ENCODE measurements around the gene TBX5. TPM values are rescaled to one million over a fixed set of nuclear protein-coding genes. Genes with fewer than 3 reads are reported as not detected.

The TBX5 gene
- not detected in 2 replicates for total RNA-seq (2014; rRNA removed; shearing (Covaris generic))

DNA sequence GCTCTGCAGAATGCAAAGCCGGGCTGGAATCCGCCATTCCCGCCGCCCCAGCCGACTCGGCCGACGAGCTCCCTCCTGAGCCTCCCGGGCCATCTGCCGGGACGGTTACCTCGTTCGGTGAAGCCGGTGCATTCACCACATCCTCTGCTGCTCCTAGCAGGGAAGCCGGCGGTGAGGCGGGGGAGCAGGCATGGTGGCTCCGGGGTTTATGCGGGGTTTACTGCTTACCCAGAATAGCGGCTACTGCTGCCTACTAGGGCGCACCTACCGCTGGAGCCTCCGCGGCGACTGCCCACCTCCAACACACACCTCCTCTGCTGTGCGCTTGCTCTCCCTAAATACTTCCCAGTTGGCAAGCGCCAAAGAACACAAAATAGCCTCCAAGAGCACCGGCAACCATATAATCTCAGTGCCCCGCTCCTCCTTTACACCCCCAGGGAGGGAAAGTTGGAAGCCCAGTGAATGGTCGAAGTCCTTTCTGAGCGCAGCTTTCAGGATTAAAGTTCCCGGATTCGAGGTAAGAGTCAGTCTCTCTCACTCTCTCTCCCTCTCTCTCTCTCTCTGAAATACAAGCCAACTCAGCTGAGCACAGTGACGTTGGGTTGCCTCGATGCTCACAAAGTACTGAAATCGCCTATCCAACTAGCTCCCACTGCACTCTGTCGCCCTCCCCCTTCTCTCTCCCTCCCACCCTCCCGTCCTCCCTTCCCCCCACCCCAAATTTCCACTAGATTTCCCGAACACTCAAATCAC lies at the start of gene TBX5:
TBX5 (minus strand) TSS at position 626 of the 753 bp plus-strand sequence. CDS start 2,246 bp downstream, outside the sequence.
- in situ Hi-C loops (cut with HindIII; ENCODE audit: low sequenced_read_pairs), result no loop called here
- no peak for DNase-seq (ENCODE audit: low spot score)

DNA sequence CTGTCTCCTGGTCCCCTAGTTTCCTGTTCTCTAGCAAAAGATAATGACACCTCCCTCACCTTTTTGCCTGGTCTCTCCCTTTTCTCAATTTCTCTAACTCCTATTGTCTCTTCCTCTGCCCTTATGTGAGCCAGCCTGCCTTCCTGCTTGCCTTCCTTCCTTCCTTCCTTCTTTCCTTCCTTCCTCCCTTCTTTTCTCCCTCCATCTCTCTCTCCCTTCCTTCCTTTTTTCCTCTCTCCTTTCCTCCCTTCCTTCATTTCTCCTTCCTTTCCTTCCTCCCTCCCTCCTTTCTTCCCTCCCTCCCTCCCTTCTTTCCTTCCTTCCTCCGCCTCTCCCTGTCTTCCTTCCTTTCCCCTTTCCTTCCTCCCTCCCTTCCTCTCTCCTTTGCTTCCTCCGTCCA lies 45.7 kb upstream of the TBX5 start:
- in situ Hi-C loops (cut with HindIII; ENCODE audit: low sequenced_read_pairs), result no loop called here
- no peak for DNase-seq (ENCODE audit: low spot score)

DNA sequence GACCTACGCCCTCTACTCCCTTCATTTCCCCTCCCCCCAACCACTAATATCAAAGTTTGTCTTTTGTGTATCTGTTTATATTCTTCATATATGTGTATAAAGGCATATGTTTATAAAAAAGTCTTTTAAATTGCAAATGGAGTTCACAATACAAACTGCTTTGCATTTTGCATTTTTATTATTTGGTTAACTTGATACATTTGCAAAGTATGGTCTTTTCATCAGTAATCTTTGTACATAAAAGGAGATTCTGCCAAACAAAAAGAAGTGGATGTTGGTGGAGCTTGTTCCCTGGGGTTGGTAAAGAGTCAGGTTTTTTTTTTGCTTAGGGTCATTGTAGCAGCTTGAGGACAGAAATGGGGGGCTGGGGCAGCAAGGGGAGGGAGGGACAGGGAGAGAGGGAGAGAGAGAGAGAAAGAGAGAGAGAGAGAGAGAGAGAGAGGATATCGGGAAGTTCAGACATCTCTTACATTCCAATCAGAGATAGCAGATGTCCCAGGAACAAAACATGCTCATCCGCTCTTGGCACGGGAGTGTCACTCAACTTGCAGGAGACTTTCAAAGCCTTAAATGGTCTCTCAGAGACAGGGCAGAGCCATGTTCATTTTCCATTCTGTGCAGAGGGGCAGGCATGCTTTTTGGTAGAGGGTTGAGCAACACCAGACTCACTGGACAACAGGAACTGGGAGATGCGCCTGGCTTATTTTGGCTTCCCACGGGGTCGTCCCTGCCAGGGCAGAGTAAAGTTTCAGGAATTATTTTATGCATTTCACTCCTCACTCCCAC lies 44.8 kb upstream of the TBX5 start:
- DNase-seq (ENCODE audit: low spot score), result no peak
- in situ Hi-C loops (cut with HindIII; ENCODE audit: low sequenced_read_pairs), result no loop called here

DNA sequence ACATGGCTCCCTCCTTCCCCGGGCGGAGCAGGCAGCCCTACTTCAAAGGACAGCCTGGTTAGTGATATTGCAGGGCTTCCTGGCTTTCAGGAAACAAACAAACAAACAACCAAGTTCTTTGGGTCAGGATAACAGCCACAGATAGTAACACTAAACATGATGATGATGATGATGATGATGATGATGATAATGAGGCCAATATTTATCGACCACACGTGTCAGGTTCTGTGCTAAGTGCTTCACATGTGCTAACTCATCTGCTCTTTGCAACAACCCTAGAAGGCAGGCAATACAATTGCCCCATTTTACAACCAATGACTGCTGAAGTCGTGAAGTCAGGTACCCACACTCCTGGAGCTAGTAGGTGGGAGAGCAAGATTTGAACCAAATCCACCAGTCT lies 44.1 kb upstream of the TBX5 start:
- in situ Hi-C loops (cut with HindIII; ENCODE audit: low sequenced_read_pairs), result no loop called here

DNA sequence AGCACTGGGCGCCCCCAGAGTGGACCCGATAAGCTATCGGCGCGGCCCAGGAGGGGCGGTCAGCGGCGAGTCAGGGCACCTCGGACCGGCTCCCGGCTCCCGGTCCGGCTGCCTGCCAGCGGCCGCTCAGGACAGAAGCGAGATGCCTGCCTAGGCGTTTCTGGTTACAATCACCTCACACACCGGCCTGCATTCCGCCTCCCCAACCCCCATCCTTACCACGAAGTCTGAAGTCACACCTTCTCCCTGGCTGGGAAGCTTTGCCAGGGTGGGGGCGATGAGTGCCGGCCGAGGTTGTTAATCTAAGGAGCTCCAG lies 42.6 kb upstream of the TBX5 start:
- in situ Hi-C loops (cut with HindIII; ENCODE audit: low sequenced_read_pairs), result no loop called here
- DNase-seq (ENCODE audit: low spot score), result no peak

More for the DNA sequence above, 44.1 kb upstream of the TBX5 start:
- no peak for DNase-seq (ENCODE audit: low spot score)

DNA sequence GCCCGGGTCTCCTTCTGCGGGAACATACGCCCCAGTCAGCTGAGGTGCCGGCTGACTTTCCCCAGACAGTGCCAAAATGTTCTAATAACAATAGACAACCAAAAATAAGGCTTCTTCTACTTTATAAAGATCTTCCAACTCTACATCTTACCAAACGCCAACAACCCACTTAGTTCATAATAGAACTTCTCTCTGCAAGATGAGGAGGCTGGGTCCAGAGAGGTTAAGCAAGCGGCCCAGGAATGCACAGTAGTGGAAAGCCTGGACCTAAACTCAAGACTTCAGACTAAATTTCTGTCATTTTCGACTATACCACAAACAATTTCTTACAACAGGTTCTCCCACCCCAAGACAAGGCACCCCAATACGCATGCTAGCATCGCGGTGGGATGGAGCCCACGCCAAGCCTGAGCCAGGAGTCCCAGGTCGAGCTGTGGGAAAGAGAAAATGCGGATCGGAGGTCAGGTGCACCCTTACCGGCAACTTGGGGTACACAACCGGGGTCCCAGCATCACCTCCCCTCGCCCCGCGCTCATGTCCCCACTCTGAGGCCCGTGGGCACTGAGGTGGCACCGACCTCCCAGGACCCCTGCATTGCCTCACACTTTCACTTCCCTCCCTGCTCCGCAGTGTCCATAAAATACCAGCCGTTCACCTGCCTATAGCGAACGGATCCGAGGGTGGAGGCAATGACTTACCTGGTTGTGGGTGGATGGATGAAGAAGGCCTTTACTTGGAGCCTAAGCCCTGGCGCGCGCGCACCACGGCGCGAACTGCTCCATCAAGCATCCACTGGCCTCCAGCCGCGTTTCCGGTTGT lies 42.1 kb upstream of the TBX5 start:
- DNase-seq (ENCODE audit: low spot score), result no peak
- in situ Hi-C loops (cut with HindIII; ENCODE audit: low sequenced_read_pairs), result no loop called here

DNA sequence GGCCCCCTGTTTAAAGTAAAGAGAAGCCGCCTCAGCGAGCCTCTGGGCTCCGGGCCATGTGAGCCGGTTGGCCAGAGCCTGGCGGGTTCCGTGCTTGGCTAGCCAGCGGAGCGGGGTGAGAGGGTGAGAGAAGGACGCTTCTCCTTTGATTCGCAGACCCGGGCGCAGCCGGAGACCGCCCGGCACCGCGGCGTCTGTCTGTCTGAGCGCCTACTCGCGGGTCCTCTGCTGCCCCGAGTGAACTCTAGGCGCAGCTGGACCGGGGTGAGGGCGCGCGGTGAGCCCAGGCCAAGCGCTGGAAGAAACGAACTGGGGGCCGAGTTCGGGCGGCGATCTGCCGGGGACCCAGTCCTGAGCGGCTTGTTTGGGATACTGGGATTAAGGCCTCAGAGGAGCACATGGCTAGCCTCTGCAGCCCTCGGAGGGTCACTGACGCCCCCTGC lies 41.4 kb upstream of the TBX5 start:
- no peak for DNase-seq (ENCODE audit: low spot score)

DNA sequence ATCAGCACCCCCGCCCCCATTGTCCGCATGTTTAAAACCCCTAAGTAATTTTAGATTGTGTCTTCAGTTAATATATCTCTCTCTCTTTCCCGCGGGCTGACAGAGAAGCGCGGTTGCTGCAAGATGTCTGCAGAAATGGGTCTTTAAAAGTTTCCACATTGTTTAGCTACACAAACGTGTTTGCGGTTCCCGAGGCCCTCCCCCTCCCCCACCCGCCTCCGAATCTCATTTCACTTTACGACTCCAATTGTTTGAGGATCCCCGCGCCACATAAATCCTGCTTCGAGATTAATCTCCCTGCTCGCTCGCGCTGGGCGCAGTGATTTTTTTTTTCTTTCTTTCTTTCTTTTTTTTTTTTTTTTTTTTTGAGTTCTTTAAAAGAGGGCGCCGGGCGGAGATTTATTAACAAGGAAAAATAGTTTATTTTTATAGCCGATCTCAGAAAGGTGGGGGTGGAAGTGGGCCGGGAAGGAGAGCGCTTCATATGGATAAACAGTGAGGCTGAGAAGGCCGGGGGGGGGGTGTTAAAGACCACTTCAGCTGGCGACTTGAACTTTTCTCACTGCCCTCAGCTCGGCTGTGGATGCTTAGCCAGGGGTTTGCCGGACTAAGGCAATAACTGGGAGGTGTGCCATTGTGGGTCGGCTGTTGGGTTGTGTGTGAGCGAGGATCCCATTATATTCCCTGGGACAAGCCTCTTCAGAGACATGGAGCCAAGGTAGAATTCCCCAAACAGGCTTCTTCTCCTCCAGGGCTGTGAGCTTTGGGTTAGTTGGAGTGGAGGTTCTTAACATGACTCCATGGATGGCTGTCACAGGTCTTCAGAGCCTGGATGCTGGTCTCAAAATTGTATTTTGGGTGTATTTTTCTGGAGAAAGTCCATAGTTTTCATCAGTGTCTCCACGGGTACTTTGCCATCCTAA lies 39.7 kb upstream of the TBX5 start:
- in situ Hi-C loops (cut with HindIII; ENCODE audit: low sequenced_read_pairs), result no loop called here
- no peak for DNase-seq (ENCODE audit: low spot score)

More for the DNA sequence above, 41.4 kb upstream of the TBX5 start:
- in situ Hi-C loops (cut with HindIII; ENCODE audit: low sequenced_read_pairs), result no loop called here

DNA sequence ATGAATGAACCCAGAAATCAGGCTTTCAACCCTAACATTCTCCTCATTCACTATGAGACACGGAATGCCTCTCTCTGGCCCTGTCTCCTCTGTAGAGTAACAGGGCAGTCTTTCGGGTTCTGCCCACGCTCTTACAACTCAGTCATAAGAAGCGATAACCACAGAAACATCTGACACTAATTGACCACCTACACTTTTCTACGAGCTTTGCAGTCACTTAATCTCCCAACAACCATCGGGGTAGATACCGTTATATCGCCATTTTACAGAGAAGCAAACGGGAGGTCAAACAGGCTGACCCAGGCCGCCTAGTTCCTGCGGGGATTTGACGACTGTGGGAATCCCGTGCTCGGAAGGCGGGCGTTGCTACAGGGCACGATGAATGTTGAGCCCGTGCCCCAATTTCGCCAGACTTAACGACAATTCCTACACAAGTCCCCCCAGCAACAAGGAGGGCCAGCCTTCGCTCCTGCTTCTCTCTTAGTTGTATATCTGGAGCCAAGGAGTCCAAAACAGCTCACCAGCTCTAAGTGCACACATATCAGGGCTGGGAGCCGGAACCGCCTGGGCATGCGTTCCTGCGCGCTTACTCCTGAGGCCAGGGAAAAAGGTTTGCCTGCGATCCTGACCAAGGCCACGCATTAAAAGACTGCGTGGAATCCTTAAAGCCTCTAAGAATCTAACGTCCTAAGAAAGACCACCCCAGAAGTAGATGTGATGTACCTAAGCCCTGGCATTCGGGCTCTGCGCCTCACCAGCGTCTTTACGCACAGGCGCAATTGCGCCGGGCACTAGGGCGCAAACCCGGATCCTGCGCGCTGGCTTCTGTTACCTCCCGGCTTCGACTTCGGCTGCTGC lies 38.7 kb upstream of the TBX5 start:
- in situ Hi-C loops (cut with HindIII; ENCODE audit: low sequenced_read_pairs), result no loop called here
- DNase-seq (ENCODE audit: low spot score), result no peak

DNA sequence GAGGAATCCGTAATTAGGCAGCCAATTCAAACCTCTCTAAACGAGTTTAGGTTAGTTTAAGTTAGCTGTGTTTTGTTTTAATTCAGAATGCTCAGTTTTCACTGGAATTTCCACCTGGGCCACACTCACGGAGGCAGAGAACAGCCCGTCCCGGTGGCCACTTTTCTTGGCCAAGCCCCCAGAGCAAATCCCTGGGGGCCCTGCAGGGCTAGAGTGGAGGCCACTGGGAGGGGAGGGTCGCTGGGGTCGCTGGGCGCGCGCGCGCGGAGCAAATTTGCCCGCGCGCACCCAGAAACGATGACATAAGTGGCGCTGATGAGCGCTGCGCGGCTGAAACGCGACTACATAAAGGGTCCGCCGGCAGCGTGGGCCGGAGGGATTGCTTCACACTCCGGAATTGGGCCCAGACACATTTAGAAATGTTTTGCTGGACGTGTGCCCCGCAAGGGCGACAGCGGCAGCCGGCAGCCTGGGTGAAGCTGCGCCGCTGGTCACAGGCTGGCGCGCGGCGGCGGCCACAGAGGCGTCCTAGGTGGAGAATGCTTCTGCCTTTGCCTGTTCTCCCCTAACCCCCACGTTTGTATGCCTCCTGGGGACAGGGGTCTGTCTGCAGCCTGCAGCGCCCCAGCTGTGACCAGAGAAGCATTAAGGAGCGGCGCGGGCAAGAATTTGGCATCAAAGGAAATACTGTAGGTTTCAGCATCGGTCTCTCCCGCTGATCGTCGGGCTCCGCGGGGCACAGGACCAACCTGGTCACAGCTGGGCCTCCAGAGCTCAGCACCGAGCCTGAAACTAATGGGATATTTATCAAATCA lies 37.9 kb upstream of the TBX5 start:
- DNase-seq (ENCODE audit: low spot score), result no peak
- in situ Hi-C loops (cut with HindIII; ENCODE audit: low sequenced_read_pairs), result no loop called here

DNA sequence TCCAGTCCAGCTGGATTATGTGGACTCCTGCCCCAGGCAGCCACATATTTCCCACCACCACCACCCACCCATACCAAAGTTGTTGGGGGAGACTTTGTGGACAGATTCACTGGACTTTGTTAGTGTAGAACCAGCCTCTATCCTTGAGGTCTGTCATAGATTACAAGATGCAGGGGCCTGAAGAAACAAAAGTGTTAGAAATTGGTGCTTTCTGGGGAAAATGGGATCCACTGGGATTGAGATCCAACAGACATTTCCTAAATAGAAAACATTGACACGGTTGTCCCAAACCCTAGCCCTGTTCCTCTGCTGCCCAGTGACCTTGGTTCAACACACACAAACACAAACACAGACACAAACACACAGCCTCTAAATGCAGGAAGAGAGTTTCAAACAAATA lies 36.6 kb upstream of the TBX5 start:
- in situ Hi-C loops (cut with HindIII; ENCODE audit: low sequenced_read_pairs), result no loop called here
- no peak for DNase-seq (ENCODE audit: low spot score)

DNA sequence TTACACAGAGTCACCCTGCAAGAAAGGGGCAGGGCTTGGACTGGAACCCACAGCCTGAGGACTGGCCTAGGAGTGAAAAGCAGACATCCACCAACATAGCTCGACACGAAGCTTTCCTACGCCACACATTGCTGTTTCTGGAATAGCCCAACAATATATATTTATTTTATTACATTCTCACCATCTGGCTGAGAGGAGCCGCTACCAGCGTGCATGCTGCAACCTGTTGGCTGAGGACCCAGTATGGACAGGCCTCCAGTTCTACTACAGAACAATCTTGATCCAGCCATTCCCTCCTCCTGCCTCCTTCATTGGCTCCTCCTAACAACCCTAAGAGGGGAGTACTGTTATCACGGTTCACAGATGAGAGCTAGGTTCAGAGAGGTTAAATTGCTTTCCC lies 35.6 kb upstream of the TBX5 start:
- DNase-seq (ENCODE audit: low spot score), result no peak

DNA sequence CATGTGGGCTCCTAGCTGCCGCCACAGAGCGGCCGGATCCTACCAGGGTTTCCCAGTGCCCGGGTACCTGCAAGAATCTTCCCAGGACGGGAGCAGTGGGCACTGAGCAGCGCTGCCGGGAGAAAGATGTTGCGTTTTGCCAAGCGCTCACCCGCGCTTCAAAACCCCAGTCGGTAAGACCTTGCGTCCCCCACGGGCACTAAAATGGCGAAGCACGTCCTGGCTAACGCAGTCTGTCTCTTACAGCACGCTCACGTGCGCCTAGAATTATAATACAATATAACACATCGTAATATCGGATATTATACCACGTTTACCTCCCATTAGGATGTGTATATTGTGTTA lies 35.1 kb upstream of the TBX5 start:
- DNase-seq (ENCODE audit: low spot score), result no peak
- in situ Hi-C loops (cut with HindIII; ENCODE audit: low sequenced_read_pairs), result no loop called here

More for the DNA sequence above, 35.6 kb upstream of the TBX5 start:
- in situ Hi-C loops (cut with HindIII; ENCODE audit: low sequenced_read_pairs), result no loop called here

DNA sequence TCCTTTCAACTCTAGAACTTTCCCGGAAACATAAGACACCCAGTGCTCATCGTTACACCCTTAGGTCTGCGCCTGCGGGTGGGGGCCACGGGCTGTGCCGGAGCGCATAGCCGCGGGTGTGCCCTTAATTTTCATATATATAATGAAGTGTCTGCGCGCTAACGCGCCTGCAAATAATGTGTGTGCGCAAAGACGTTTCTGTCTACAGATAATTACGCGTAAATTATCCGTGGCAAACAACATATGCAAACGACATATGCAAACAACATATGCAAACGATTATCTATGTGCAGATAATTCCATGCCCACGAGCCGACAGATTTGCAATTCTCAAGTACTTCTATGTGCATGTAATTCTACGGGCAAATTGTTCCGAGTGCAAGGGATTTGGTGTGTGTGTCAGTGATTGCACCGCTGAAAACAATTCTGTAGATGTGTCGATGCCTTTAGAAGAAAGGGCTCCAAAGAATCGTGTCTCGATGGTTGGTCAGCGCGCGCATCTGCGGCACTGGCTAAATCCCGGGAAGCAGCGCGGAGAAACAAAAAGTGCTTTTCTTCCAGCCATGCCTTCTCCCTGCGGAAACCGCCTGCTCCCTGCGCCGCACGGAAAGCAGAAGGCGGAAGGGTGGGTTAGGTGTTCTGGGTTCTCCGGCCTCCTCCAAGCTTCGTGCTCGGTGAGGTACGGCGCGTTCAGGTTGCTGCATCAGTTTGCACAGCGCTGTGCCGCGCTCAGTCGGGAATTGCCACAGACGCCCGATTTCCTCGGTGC lies 34.5 kb upstream of the TBX5 start:
- no peak for DNase-seq (ENCODE audit: low spot score)
- in situ Hi-C loops (cut with HindIII; ENCODE audit: low sequenced_read_pairs), result no loop called here

DNA sequence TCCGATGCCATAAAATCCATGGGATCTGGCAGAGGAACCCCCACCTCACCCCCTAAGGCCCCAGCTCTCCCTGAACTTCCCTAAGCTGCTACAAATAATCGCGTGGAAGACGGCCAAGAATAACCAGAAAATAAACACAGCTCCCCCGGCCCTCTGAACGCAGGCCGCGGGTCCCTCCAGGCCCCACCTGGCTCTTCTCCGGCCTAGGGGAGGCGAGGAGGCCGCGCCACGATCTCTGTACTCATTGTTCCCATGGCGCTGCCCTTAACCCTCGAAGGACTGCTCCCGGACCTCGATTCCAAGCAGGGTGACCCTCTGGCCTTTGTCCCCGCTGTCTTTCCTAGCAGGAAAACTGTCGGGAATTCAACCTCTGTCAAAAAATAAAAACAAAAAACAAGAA lies 33.9 kb upstream of the TBX5 start:
- in situ Hi-C loops (cut with HindIII; ENCODE audit: low sequenced_read_pairs), result no loop called here
- DNase-seq (ENCODE audit: low spot score), result no peak

DNA sequence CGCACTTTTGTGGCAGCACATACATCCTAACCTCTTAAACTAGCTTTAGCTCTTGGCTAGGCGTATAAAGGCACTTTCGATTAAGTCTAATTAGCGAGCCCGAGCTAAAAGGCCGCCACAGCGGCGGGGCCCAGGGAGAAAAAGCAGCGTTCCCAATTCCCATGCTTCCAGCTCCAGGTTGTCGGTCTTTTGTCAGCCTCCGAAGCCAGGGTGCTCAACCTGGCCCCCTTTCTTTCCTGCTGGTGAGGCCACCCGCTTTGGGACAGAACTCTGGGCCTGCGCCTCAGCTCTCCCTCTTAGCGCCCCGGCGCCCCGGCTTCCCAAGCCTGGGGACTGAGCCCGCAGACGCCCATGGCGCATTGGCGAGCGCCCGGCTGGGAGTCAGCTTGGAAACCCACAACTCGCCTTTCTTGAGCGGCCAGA lies 33.3 kb upstream of the TBX5 start:
- no peak for DNase-seq (ENCODE audit: low spot score)
- in situ Hi-C loops (cut with HindIII; ENCODE audit: low sequenced_read_pairs), result no loop called here

Data from G401 (cell line).